HEK293 (cell line): Measurements from ENCODE around the gene CA11.

Experiments
- BCL11A ChIP-seq: fragments of 450-650 bp; formaldehyde crosslinking; IDR thresholded peaks from 2 replicates; pipeline ENCODE4 v1.5.1; 2016; ENCODE audit warnings: low read depth, missing biosample characterization, missing genetic modification characterization
- FEZF1 ChIP-seq: fragments of 450-650 bp; formaldehyde crosslinking; IDR thresholded peaks from 2 replicates; pipeline ENCODE4 v1.5.1; 2016; ENCODE audit warnings: missing biosample characterization, missing genetic modification characterization
- GLI4 ChIP-seq: fragments of 450-650 bp; formaldehyde crosslinking; IDR thresholded peaks from 2 replicates; pipeline ENCODE4 v1.5.1; 2016; ENCODE audit warnings: missing biosample characterization, missing genetic modification characterization
- GLIS2 ChIP-seq: fragments of 450-650 bp; formaldehyde crosslinking; IDR thresholded peaks from 2 replicates; pipeline ENCODE4 v1.5.1; 2016; ENCODE audit warnings: missing biosample characterization, missing genetic modification characterization
- HIC1 ChIP-seq: fragments of 450-650 bp; formaldehyde crosslinking; IDR thresholded peaks from 2 replicates; pipeline ENCODE4 v1.5.1; 2016; ENCODE audit warnings: missing biosample characterization, missing genetic modification characterization
- KLF16 ChIP-seq: fragments of 450-650 bp; formaldehyde crosslinking; IDR thresholded peaks from 2 replicates; pipeline ENCODE4 v1.5.1; 2017; ENCODE audit warnings: missing biosample characterization, missing genetic modification characterization
- PRDM10 ChIP-seq: fragments of 450-650 bp; formaldehyde crosslinking; IDR thresholded peaks from 2 replicates; pipeline ENCODE4 v1.5.1; 2016; ENCODE audit warnings: missing biosample characterization, missing genetic modification characterization
- PRDM4 ChIP-seq: fragments of 450-650 bp; formaldehyde crosslinking; IDR thresholded peaks from 2 replicates; pipeline ENCODE4 v1.5.1; 2017; ENCODE audit warnings: missing biosample characterization, missing genetic modification characterization
- SP2 ChIP-seq: fragments of 450-650 bp; formaldehyde crosslinking; IDR thresholded peaks from 2 replicates; pipeline ENCODE4 v1.5.1; 2016; ENCODE audit warnings: missing biosample characterization, missing genetic modification characterization
- SP7 ChIP-seq: fragments of 450-650 bp; formaldehyde crosslinking; IDR thresholded peaks from 2 replicates; pipeline ENCODE4 v1.5.1; 2016; ENCODE audit warnings: missing biosample characterization, missing genetic modification characterization
- WT1 ChIP-seq: fragments of 450-650 bp; formaldehyde crosslinking; IDR thresholded peaks from 2 replicates; pipeline ENCODE4 v1.5.1; 2016; ENCODE audit warnings: missing biosample characterization, missing genetic modification characterization
- YY2 ChIP-seq: fragments of 450-650 bp; formaldehyde crosslinking; IDR thresholded peaks from 2 replicates; pipeline ENCODE4 v1.5.1; 2016; ENCODE audit warnings: missing biosample characterization, missing genetic modification characterization
- ZBTB20 ChIP-seq: fragments of 450-650 bp; formaldehyde crosslinking; IDR thresholded peaks from 2 replicates; pipeline ENCODE4 v1.5.1; 2016; ENCODE audit warnings: missing biosample characterization, missing genetic modification characterization
- ZBTB8A ChIP-seq: fragments of 450-650 bp; formaldehyde crosslinking; IDR thresholded peaks from 2 replicates; pipeline ENCODE4 v1.5.1; 2016; ENCODE audit warnings: missing biosample characterization, missing genetic modification characterization
- ZFP69B ChIP-seq: fragments of 450-650 bp; formaldehyde crosslinking; IDR thresholded peaks from 2 replicates; pipeline ENCODE4 v1.5.1; 2016; ENCODE audit warnings: missing biosample characterization, missing genetic modification characterization
- ZNF133 ChIP-seq: fragments of 450-650 bp; formaldehyde crosslinking; IDR thresholded peaks from 2 replicates; pipeline ENCODE4 v1.5.1; 2016; ENCODE audit warnings: missing biosample characterization, missing genetic modification characterization
- ZNF335 ChIP-seq: fragments of 450-650 bp; formaldehyde crosslinking; conservative IDR thresholded peaks from 2 replicates; pipeline ENCODE4 v1.5.1; 2016; ENCODE audit warnings: missing biosample characterization, missing genetic modification characterization
- ZNF341 ChIP-seq: fragments of 450-650 bp; formaldehyde crosslinking; IDR thresholded peaks from 2 replicates; pipeline ENCODE4; 2016; ENCODE audit warnings: low read depth, missing biosample characterization, missing genetic modification characterization
- ZNF362 ChIP-seq: fragments of 450-650 bp; formaldehyde crosslinking; IDR thresholded peaks from 2 replicates; pipeline ENCODE4 v1.5.1; 2016; ENCODE audit warnings: missing biosample characterization, missing genetic modification characterization
- ZNF398 ChIP-seq: fragments of 450-650 bp; formaldehyde crosslinking; IDR thresholded peaks from 2 replicates; pipeline ENCODE4 v1.5.1; 2017; ENCODE audit warnings: missing biosample characterization, missing genetic modification characterization
- ZNF449 ChIP-seq: fragments of 450-650 bp; formaldehyde crosslinking; IDR thresholded peaks from 2 replicates; pipeline ENCODE4 v1.5.1; 2017; ENCODE audit warnings: missing biosample characterization, mild to moderate bottlenecking, missing genetic modification characterization, moderate library complexity
- ZNF48 ChIP-seq: fragments of 450-650 bp; formaldehyde crosslinking; IDR thresholded peaks from 2 replicates; pipeline ENCODE4 v1.5.1; 2016; ENCODE audit warnings: missing biosample characterization, missing genetic modification characterization
- ZNF501 ChIP-seq: fragments of 450-650 bp; formaldehyde crosslinking; IDR thresholded peaks from 2 replicates; pipeline ENCODE4 v1.5.1; 2016; ENCODE audit warnings: missing biosample characterization, missing genetic modification characterization
- ZNF596 ChIP-seq: fragments of 450-650 bp; IDR thresholded peaks from 2 replicates; pipeline ENCODE4 v1.5.0; 2018; ENCODE audit warnings: missing biosample characterization, mild to moderate bottlenecking, missing genetic modification characterization, moderate library complexity
- ZNF624 ChIP-seq: fragments of 450-650 bp; formaldehyde crosslinking; IDR thresholded peaks from 2 replicates; pipeline ENCODE4 v1.5.1; 2017; ENCODE audit warnings: missing biosample characterization, missing genetic modification characterization
- ZNF629 ChIP-seq: fragments of 450-650 bp; formaldehyde crosslinking; IDR thresholded peaks from 2 replicates; pipeline ENCODE4 v1.5.1; 2017; ENCODE audit warnings: missing biosample characterization, missing genetic modification characterization
- ZNF843 ChIP-seq: fragments of 450-650 bp; formaldehyde crosslinking; IDR thresholded peaks from 2 replicates; pipeline ENCODE4 v1.5.1; 2016; ENCODE audit warnings: missing biosample characterization, missing genetic modification characterization

Gene CA11

GRCh38 chr19:48637449-48637947, 8.5 kb downstream of the CA11 start (continued):
- TF ChIP-seq ZNF362 (tag by site-specific recombination) (peak; percentile 1; the same call in 1 of the 2 replicates), WT1 (tag by site-specific recombination) (peak; percentile 38; the same call in 1 of the 2 replicates), ZNF335 (tag by site-specific recombination) (0 out of 2 replicates have a peak, but pooled peaks have one; percentile 76), ZNF843 (no peak), ZNF133 (tag by site-specific recombination) (no peak), ZNF624 (no peak), HIC1 (tag by site-specific recombination) (peak; percentile 94), FEZF1 (tag by site-specific recombination) (no peak), GLIS2 (peak; percentile 100), KLF16 (peak; percentile 87), ZBTB8A (peak; percentile 100), ZBTB20 (tag by site-specific recombination) (peak; percentile 90; the same call in 1 of the 2 replicates), ZNF629 (tag by site-specific recombination) (peak; percentile 78), ZNF48 (tag by site-specific recombination) (no peak), YY2 (tag by site-specific recombination) (0 out of 2 replicates have a peak, but pooled peaks have one; percentile 18), BCL11A (tag by site-specific recombination) (0 out of 2 replicates have a peak, but pooled peaks have one; percentile 12), PRDM10 (tag by site-specific recombination) (peak; percentile 38; the same call in 1 of the 2 replicates), SP7 (peak; percentile 8), GLI4 (tag by site-specific recombination) (no peak), ZNF398 (peak; percentile 94), PRDM4 (0 out of 2 replicates have a peak, but pooled peaks have one; percentile 36), ZNF449 (tag by site-specific recombination) (0 out of 2 replicates have a peak, but pooled peaks have one; percentile 26), ZNF501 (tag by site-specific recombination) (no peak), ZFP69B (tag by site-specific recombination) (peak; percentile 95; the same call in 1 of the 2 replicates), ZNF596 (tag by site-specific recombination) (no peak), SP2 (peak; percentile 98), ZNF341 (tag by site-specific recombination) (peak; percentile 97)
